Measurements from ENCODE around the gene TMEM94. TPM values are rescaled to one million over a fixed set of nuclear protein-coding genes. Genes with fewer than 3 reads are reported as not detected.
A peak's percentile ranks its signal among the peaks of the same experiment; 100 is the strongest.

Gene TMEM94
- total and polyA plus RNA-seq, 2 experiments from 2014 or later, result 43.5 to 53.5 TPM

DNA sequence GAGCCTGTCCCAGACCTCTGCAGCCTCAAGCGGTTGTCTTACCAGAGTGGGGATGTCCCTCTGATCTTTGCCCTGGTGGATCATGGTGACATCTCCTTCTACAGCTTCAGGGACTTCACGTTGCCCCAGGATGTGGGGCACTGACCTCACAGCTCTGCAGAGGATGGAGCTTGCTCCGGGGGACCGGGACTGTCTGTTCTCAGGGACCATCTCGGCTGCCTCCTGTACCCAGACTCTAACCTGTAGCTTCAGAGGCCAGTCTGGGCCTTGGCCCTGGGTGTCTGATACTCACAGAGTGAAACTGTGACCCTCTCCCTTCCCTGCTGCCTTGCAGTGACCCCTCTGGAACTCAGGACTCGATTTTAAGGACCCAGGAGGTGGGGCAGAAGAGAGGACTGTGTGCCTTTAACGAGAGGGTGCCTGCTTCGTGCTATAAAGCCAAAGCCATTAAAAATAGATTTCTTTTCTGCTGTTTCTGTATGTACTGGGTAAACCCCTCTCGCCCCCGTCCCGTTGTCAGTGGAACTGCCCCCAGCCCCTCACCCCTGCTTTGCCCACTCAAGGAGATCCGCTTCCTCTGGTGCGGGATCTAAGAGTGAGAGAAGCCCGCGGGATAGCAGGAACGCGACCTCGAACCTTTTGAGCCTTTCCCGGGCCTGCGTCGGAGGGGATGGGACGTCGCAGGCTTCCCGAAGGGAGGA lies 68.0 kb downstream of the TMEM94 start:
- peaks cover 35% of the 10 kb centered on the region for H3K79me2 ChIP-seq
- peak overlapping the region; percentile 94 for H3K4me2 ChIP-seq
- 29% methylated on average over 23 of the region's 24 CpGs for WGBS (ENCODE audit: low lambda C conversion rate, missing lambda C conversion rate)
- DNase-seq (ENCODE audit: low spot score), result no peak
- H3K36me3 ChIP-seq (replicated peaks; ENCODE audit: insufficient read depth, low read depth), result no peaks in the 10 kb centered on the region
- H2AFZ ChIP-seq, result peak overlapping the region; percentile 81
- H3K4me1 ChIP-seq (ENCODE audit: insufficient read depth), result peaks cover 6% of the 10 kb centered on the region
- peaks cover 6% of the 10 kb centered on the region for H4K20me1 ChIP-seq (ENCODE audit: insufficient read depth, poor library complexity, severe bottlenecking)
- peak overlapping the region; percentile 97 for H3K27ac ChIP-seq
- H3K27me3 ChIP-seq, result no peaks in the 10 kb centered on the region
- no peak for TF ChIP-seq EZH2phosphoT487 (IDR thresholded peaks at IDR 0.05; ENCODE audit: low read depth, severe bottlenecking, unreplicated experiment)
- TF ChIP-seq, protein P1, sequence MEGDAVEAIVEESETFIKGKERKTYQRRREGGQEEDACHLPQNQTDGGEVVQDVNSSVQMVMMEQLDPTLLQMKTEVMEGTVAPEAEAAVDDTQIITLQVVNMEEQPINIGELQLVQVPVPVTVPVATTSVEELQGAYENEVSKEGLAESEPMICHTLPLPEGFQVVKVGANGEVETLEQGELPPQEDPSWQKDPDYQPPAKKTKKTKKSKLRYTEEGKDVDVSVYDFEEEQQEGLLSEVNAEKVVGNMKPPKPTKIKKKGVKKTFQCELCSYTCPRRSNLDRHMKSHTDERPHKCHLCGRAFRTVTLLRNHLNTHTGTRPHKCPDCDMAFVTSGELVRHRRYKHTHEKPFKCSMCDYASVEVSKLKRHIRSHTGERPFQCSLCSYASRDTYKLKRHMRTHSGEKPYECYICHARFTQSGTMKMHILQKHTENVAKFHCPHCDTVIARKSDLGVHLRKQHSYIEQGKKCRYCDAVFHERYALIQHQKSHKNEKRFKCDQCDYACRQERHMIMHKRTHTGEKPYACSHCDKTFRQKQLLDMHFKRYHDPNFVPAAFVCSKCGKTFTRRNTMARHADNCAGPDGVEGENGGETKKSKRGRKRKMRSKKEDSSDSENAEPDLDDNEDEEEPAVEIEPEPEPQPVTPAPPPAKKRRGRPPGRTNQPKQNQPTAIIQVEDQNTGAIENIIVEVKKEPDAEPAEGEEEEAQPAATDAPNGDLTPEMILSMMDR (IDR thresholded peaks at IDR 0.05; ENCODE audit: poor library complexity), result no peak
- TF ChIP-seq EZH2 (IDR thresholded peaks at IDR 0.05; ENCODE audit: borderline replicate concordance), result no peak
- no peaks in the 10 kb centered on the region for H3K9me3 ChIP-seq (ENCODE audit: low read depth)
- H3K9me2 ChIP-seq (replicated peaks; ENCODE audit: insufficient read depth), result no peaks in the 10 kb centered on the region
- H3K4me3 ChIP-seq, result peak overlapping the region; percentile 80

DNA sequence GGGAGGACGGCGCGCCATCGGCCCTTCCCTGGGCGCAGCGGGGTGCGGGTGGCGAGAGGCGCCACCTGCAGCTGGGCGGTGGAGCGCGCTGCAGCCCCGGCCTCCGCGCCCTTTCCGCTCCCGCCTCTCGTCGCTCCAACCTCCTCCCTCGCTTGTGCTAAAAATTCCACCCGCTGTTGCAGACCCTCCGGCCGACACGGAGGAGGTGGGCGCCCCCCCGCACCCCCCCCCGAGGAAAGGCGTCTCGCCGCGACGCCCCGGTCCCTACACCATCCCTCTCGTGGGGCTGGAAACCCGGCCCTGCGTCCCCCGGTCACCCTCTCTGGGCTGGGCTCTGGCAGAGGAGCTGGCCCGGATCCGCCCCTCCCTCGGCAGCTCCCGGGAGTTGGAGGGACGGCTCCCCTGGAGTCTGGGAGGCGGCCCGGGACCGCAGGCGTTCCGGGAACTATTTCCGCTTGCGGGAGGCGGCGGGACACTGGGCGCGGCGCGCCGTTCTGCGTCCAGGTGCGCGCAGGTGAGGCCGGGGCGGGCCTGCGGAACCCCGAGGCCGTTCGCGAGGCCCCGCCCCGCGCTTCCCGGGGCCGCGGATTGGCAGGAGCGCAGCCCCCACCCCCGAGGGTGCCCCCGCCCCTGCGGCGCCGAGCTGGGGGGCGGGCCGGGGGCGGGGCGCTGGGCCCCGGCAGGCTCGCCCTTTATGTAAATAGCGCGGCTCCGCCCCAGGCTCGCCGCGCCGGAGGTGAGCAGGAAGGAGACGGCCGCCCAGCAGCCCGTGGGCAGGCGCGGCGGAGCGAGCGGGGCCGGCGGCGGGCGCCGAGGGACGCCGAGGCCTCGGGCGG lies 68.8 kb downstream of the TMEM94 start, which contains the start of gene LLGL2:
Gene LLGL2 (plus strand): TSS at position 728 of the 836 bp plus-strand sequence. CDS start 17,730 bp downstream, outside the sequence.
- peaks cover 6% of the 10 kb centered on the region for H4K20me1 ChIP-seq (ENCODE audit: insufficient read depth, poor library complexity, severe bottlenecking)
- 2% methylated on average over 22 of the region's 108 CpGs for WGBS (ENCODE audit: low lambda C conversion rate, missing lambda C conversion rate)

DNA sequence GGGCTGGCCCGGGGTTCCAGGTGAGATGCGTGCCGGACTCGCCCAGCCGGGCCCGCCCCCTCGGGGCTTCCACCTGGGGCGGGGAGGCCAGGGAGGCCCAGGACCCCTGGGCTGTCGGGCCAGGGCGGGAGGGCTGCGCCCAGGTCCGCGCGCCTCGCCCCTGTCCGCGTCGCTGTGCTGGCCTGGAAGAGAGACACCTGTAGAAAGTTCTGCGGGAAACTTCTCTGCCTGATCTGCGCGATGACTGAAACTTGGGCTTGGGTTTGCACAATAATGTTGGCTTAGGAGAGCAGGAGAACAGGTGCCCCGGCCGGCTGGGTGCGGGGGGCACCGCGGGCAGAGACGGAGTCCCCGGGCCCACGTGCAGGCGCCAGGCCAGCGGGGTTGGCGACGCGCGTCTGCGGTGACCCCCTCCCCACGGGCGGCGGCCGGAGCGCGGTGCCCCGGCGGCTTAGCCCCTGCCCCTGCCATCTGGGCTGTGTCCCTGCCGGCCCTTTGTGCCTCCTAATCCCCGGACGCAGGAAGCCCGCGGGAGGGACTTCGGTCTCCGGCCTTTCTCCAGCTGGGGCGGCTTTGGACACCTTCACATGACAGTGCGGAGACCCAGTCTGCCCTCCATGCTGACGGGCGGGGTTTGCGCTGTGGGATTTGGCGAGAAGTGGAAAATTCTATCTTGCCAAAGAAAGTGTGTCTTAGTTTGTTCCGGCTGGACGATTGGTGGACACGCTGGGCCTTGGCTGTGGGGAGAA lies 69.5 kb downstream of the TMEM94 start:
- Histone ChIP-seq H3K27ac (peak overlapping the region; percentile 90), H3K79me2 (peaks cover 48% of the 10 kb centered on the region), H3K9me2 (replicated peaks; ENCODE audit: insufficient read depth) (no peaks in the 10 kb centered on the region), H3K27me3 (no peaks in the 10 kb centered on the region), H3K36me3 (replicated peaks; ENCODE audit: insufficient read depth, low read depth) (no peaks in the 10 kb centered on the region), H3K4me2 (peak overlapping the region; percentile 94), H3K4me3 (peak overlapping the region; percentile 72), H2AFZ (no peak overlapping the region), H3K9me3 (ENCODE audit: low read depth) (no peaks in the 10 kb centered on the region), H3K4me1 (ENCODE audit: insufficient read depth) (peaks cover 10% of the 10 kb centered on the region), H4K20me1 (ENCODE audit: insufficient read depth, poor library complexity, severe bottlenecking) (peaks cover 10% of the 10 kb centered on the region)
- peak; percentile 55 for DNase-seq (ENCODE audit: low spot score)
- TF ChIP-seq, protein P1 (IDR thresholded peaks at IDR 0.05; ENCODE audit: poor library complexity), result no peak
- TF ChIP-seq EZH2 (IDR thresholded peaks at IDR 0.05; ENCODE audit: borderline replicate concordance), result peak; percentile 29
- WGBS (ENCODE audit: low lambda C conversion rate, missing lambda C conversion rate), result 3% methylated on average over 29 of the region's 60 CpGs

More for the DNA sequence above, 68.8 kb downstream of the TMEM94 start, which contains the start of gene LLGL2:
- Histone ChIP-seq H3K4me2 (peak within 1 kb of the TSS; percentile 94), H3K79me2 (peaks cover 40% of the 10 kb centered on the region), H3K4me3 (peak within 1 kb of the TSS; percentile 80), H3K9me2 (replicated peaks; ENCODE audit: insufficient read depth) (no peaks in the 10 kb centered on the region), H3K9me3 (ENCODE audit: low read depth) (no peaks in the 10 kb centered on the region), H2AFZ (peak within 1 kb of the TSS; percentile 81), H3K36me3 (replicated peaks; ENCODE audit: insufficient read depth, low read depth) (no peaks in the 10 kb centered on the region), H3K27me3 (no peaks in the 10 kb centered on the region), H3K4me1 (ENCODE audit: insufficient read depth) (peaks cover 6% of the 10 kb centered on the region), H3K27ac (peak within 1 kb of the TSS; percentile 97)
- DNase-seq (ENCODE audit: low spot score), result peak; percentile 96
- TF ChIP-seq EZH2phosphoT487 (IDR thresholded peaks at IDR 0.05; ENCODE audit: low read depth, severe bottlenecking, unreplicated experiment) (no peak), EZH2 (IDR thresholded peaks at IDR 0.05; ENCODE audit: borderline replicate concordance) (no peak)
- TF ChIP-seq, protein P1 (IDR thresholded peaks at IDR 0.05; ENCODE audit: poor library complexity), result peak; percentile 50

All from hepatocyte (in vitro differentiated cells).